ENCODE measurements around the gene BARHL2.

DNA sequence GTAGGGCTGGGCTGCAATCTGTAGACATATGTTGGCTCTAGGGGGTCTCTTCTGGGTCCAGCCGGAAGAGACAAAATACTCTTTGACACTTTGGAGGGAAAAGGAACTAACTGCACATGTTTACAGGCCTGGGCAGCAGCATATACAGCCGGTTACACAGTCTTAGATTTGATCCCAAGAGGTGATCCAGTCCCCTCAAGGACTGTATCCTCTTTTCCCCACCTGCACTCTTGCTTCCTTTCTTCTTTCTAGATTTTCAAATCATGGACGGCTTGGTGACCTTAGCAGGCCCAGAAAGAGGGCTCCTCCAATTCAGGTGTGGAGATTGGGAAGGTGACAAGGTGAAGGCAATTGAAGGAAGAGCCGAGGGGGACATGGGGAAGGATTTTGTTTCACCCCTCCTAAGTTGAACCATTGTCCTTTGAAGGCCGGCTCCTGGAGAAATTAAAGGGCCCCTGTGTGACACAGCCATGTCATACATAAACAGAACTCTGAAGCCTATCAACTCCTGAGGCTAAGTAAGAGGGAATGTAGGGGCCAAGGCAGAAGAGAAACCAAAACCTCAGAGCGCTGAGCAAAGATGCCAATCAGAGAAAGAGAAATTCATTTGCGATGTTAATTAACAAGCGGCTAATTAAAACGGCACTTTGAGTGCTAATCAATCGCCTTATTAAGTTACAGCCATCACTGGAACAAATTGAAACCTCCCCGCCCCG lies 5.9 kb upstream of the BARHL2 start:
- TF ChIP-seq CTCF (IDR thresholded peaks at IDR 0.05): no peak
- TF ChIP-seq POLR2AphosphoS5 (IDR thresholded peaks at IDR 0.05): no peak
- no peak for TF ChIP-seq EP300 (IDR thresholded peaks at IDR 0.05)
